ENCODE data around the gene TMEM121B. TPM values are rescaled to one million over a fixed set of nuclear protein-coding genes. Genes with fewer than 3 reads are reported as not detected.

The TMEM121B gene
- total RNA-seq, 1 experiment from 2014 or later, result 8.1 TPM

DNA sequence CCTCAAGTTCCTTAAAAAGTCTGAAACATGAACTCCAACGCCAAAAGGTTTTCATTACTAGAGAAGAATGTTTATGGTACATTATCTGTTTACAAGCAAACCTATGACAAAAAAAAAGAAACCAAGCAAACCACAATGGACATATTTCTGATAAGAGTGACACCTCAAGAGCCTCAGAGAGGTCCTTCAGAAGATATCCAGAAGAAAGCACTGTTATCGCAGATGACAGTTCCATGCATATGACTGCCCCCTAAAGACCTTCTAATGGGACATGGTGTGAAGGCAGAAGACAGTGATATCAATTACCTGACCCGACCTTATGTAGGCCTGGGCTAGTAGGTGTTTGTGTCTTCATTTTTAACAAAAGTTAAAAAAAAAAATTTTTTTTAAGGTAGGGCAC is 34.8 kb upstream of the TMEM121B start:
- no CpG with 5 or more reads among the region's 3 CpGs for WGBS (ENCODE audit: extremely low coverage, insufficient read length, low lambda C conversion rate)
- Histone ChIP-seq H4K8ac (replicated peaks; ENCODE audit: insufficient read length, low read depth, low read length) (no peak overlapping the region), H3K4ac (ENCODE audit: low read depth, low read length) (no peak overlapping the region), H3T11ph (ENCODE audit: low read length) (no peak overlapping the region), H2BK20ac (ENCODE audit: low read depth, low read length, poor library complexity, severe bottlenecking) (no peak overlapping the region), H3K4me2 (ENCODE audit: insufficient read depth, insufficient read length, low read length) (no peak overlapping the region), H3K79me1 (ENCODE audit: insufficient read depth, low read depth, low read length, poor library complexity, severe bottlenecking) (peaks cover 6% of the 10 kb centered on the region), H4K20me1 (ENCODE audit: control insufficient read depth, insufficient read depth, insufficient read length) (no peaks in the 10 kb centered on the region), H3K9ac (ENCODE audit: extremely low read depth, insufficient read length, low read length) (no peak overlapping the region), H2BK120ac (ENCODE audit: low read depth, low read length, poor library complexity, severe bottlenecking) (no peak overlapping the region), H3K27me3 (ENCODE audit: insufficient read depth, low read length) (no peaks in the 10 kb centered on the region), H3K4me1 (ENCODE audit: insufficient read depth, low read length) (no peaks in the 10 kb centered on the region), H3K14ac (ENCODE audit: insufficient read depth, low read length) (no peak overlapping the region), H2AK5ac (ENCODE audit: insufficient read length, low read length) (no peak overlapping the region), H4K5ac (ENCODE audit: insufficient read length, low read depth, low read length) (no peak overlapping the region), H4K91ac (ENCODE audit: insufficient read length, low read depth, low read length) (no peak overlapping the region), H2BK15ac (ENCODE audit: low read depth, low read length) (no peak overlapping the region), H3K79me2 (ENCODE audit: insufficient read depth, low read length) (peaks cover 30% of the 10 kb centered on the region; the same call in 1 of the 2 replicates), H3K18ac (ENCODE audit: insufficient read length, low read depth, low read length) (no peak overlapping the region), H3K23me2 (ENCODE audit: insufficient read length, low read depth, low read length, poor library complexity, severe bottlenecking) (peaks cover 13% of the 10 kb centered on the region), H3K9me3 (ENCODE audit: control insufficient read depth, low read depth, low read length) (no peaks in the 10 kb centered on the region), H2BK5ac (ENCODE audit: insufficient read length, low read length) (no peak overlapping the region), H3K27ac (ENCODE audit: insufficient read length, low read depth, low read length) (no peak overlapping the region), H3K23ac (ENCODE audit: insufficient read length, low read depth, low read length) (no peak overlapping the region), H2AFZ (ENCODE audit: low read length) (no peak overlapping the region), H2BK12ac (ENCODE audit: insufficient read length, low read depth, low read length) (no peak overlapping the region), H3K56ac (ENCODE audit: insufficient read length, low read depth, low read length) (no peak overlapping the region)
- peaks cover 0 to 7% (median 5%) of the 10 kb centered on the region in 3 experiments; a peak in 4 of 7 replicates for H3K36me3 Mint-ChIP-seq (ENCODE audit: insufficient read depth in 1 of 3, low read depth in 3 of 3)
- TF ChIP-seq, protein P1, sequence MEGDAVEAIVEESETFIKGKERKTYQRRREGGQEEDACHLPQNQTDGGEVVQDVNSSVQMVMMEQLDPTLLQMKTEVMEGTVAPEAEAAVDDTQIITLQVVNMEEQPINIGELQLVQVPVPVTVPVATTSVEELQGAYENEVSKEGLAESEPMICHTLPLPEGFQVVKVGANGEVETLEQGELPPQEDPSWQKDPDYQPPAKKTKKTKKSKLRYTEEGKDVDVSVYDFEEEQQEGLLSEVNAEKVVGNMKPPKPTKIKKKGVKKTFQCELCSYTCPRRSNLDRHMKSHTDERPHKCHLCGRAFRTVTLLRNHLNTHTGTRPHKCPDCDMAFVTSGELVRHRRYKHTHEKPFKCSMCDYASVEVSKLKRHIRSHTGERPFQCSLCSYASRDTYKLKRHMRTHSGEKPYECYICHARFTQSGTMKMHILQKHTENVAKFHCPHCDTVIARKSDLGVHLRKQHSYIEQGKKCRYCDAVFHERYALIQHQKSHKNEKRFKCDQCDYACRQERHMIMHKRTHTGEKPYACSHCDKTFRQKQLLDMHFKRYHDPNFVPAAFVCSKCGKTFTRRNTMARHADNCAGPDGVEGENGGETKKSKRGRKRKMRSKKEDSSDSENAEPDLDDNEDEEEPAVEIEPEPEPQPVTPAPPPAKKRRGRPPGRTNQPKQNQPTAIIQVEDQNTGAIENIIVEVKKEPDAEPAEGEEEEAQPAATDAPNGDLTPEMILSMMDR (conservative IDR thresholded peaks at IDR 0.05), result no peak
- H3K4me1 Mint-ChIP-seq, result peaks cover 7 to 24% of the 10 kb centered on the region in 2 experiments
- H3K27ac Mint-ChIP-seq, result no peak overlapping the region
- DNase-seq, result no peak
- H3K27me3 Mint-ChIP-seq (ENCODE audit: low read depth), result peaks cover 5% of the 10 kb centered on the region; the same call in 1 of the 2 replicates
- no peak overlapping the region for H3K4me3 Mint-ChIP-seq
- no peaks in the 10 kb centered on the region for H3K9me3 Mint-ChIP-seq

Measured in H9 (cell line).